ENCODE measurements around the gene ERC2.

Gene ERC2

DNA sequence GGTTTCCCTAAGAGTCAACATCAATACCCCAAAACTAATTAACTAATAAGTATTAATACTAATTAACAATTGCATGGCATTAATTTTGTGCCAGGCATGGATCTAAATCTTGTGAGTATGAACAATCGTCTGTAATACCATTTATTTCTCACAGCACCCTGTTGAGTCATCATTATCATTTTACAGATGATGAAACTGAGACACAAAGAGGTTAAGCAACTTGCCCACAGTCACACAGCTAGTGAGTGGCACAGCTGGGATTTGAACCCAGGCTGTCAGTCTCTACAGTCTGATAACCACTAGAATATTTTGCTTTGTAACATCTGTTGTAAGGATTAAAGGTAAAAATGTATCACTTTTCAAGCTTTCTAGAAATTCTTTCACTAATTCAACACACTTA, 557.7 kb downstream of the ERC2 start:
- Mint-ChIP-seq H3K4me1 (no peaks in the 10 kb centered on the region), H3K4me3 (no peak overlapping the region), H3K27ac (no peak overlapping the region), H3K27me3 (no peaks in the 10 kb centered on the region), H3K36me3 (no peaks in the 10 kb centered on the region), H3K9me3 (peaks cover 2% of the 10 kb centered on the region)
- no peak for DNase-seq
- CTCF ChIA-PET: no interaction called here

DNA sequence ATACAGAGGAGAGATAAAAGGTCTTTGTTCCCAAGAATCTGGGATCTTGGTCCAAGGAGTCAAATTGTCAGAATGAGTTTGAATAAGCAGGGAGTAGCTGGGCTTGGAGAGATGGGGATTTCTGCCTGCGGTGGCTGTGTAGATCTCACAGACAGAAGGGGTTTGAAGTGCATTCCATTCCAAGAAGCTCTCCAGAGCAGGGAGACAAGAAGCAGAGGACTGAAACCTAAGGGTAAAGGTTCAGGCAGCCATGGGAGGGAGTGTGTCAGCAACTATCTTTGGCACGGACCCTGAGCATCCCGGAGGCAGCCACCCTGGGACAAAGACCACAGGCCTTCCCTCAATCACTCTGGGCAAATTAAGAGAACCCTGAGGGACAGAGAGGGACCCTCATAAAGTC, 558.9 kb downstream of the ERC2 start:
- no peaks in the 10 kb centered on the region for H3K4me1 Mint-ChIP-seq
- H3K9me3 Mint-ChIP-seq: peaks cover 2% of the 10 kb centered on the region
- H3K27me3 Mint-ChIP-seq: no peaks in the 10 kb centered on the region
- no peaks in the 10 kb centered on the region for H3K36me3 Mint-ChIP-seq
- no peak overlapping the region for H3K27ac Mint-ChIP-seq
- no peak overlapping the region for H3K4me3 Mint-ChIP-seq
- CTCF ChIA-PET: no interaction called here
- DNase-seq: no peak

DNA sequence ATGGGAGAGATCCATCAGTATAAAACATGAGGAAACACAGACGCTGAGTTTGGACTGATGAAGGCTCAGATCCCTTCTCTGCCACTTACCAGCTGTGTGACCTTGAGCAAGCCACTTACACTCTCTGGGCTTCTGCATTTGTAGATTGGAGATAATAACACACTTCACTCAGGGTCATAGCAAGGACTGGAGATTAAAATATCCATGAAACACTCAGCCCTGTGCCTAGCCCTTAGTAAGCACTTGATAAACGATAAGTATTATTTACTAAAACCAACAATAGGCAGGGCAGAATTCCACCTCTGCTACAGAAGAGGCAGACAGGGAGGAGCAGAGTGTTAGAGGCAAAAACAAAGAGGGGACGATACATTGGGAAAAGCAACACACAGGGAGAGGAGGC, 560.7 kb downstream of the ERC2 start:
- no peak overlapping the region for H3K27ac Mint-ChIP-seq

DNA sequence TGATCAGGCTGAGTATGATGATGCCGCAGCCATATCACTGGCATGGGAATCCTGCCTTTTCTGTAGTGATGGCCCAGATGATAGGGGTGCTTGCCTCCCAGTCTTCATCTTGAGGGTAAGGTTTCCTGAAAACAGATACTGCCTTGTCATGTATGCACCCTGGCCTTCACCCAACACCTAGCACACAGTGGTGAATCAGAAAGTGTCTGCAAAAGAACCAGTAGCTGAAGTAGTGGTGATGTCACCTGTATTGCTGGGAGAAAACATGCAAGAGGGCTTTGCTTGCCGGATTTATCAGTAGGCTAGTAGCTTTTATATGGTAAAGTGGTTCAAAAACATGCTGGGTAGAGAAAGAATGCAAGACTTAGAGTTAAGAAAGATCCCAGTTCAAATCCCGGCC, 561.4 kb downstream of the ERC2 start:
- Mint-ChIP-seq H3K4me3 (no peak overlapping the region), H3K9me3 (peaks cover 2% of the 10 kb centered on the region), H3K27ac (no peak overlapping the region), H3K27me3 (no peaks in the 10 kb centered on the region), H3K4me1 (no peaks in the 10 kb centered on the region), H3K36me3 (no peaks in the 10 kb centered on the region)
- CTCF ChIA-PET: no interaction called here
- DNase-seq: no peak

More for the DNA sequence above, 560.7 kb downstream of the ERC2 start:
- DNase-seq: no peak
- Mint-ChIP-seq H3K27me3 (no peaks in the 10 kb centered on the region), H3K36me3 (no peaks in the 10 kb centered on the region), H3K9me3 (peaks cover 2% of the 10 kb centered on the region), H3K4me1 (no peaks in the 10 kb centered on the region), H3K4me3 (no peak overlapping the region)
- CTCF ChIA-PET: no interaction called here

DNA sequence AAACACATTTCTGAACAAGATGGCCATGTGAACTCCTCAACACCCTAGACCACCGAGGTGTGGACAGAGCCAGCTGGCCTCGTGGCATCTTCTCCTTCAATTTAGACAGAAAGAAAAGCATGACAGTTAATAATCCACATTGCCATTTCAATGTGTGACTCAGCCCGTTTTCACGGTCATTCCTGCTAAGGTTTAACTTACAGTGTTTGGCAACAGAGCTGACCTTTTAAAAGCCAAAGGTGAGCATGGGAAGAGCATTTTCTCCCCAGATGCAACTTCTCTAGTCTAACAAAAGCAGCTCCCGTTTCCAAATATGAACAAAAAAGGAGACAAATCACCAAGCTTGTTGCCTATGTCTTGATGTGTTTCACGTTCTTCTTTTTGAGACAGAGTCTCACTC, 563.6 kb downstream of the ERC2 start:
- no peak for DNase-seq
- Mint-ChIP-seq H3K9me3 (peaks cover 2% of the 10 kb centered on the region), H3K36me3 (no peaks in the 10 kb centered on the region), H3K27ac (no peak overlapping the region), H3K27me3 (no peaks in the 10 kb centered on the region), H3K4me3 (no peak overlapping the region), H3K4me1 (no peaks in the 10 kb centered on the region)
- CTCF ChIA-PET: no interaction called here

DNA sequence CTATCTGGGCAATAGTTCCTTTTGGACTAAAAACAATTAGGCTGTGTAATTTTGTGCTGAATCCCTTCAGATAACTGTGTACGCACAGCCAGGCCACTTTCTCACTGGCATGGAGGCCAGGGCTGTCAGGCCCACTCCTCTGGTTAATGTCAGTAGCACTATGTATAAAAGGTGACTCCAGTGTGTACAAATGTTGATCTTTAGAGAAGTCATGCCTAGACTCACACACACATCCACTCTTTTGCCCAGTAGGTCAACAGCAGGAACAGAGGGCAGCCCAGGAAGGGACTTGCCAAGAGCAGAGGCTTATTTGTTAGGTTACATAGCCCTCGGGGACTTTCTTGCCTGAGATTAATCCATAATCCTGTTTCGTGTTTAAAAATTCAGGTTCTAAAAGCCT, 564.6 kb downstream of the ERC2 start:
- CTCF ChIA-PET: no interaction called here
- no peak overlapping the region for H3K4me3 Mint-ChIP-seq
- no peaks in the 10 kb centered on the region for H3K36me3 Mint-ChIP-seq
- H3K4me1 Mint-ChIP-seq: no peaks in the 10 kb centered on the region
- H3K9me3 Mint-ChIP-seq: peaks cover 2% of the 10 kb centered on the region
- H3K27me3 Mint-ChIP-seq: no peaks in the 10 kb centered on the region
- no peak for DNase-seq
- no peak overlapping the region for H3K27ac Mint-ChIP-seq

DNA sequence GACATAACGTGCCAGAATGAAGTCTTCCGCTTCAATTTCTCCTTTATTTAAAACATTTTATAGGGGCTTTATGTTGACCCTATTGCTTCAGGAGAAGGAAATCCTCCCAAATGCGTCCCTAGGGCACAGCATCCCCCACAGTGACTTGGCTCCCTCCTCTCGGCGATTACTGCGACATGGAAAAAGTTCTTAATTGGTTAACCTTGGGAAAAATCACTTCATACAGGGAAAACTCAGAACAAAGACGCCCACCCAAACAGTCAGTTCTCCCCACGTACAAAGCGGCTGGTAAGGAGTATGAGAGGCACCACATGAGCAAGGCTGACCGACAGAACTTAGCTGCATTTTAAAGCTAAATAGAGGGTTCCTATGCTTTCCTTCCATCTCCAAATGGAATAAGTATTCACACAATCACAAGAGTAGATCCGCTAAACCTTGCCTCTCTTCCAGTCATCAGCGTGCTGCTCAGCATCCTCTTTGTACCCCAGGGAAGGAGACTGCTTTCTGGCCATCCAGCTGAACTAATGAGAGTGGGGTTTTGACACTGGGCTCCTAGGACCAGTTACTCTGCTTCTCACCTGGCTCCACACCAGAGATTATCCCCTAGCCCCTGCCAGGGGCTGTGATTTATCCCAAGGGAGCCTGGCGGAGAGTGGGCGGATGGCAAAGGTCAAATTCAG, 565.9 kb downstream of the ERC2 start:
- CTCF ChIA-PET: no interaction called here
- no peak overlapping the region for H3K4me3 Mint-ChIP-seq
- no peak for DNase-seq
- H3K9me3 Mint-ChIP-seq: peaks cover 2% of the 10 kb centered on the region
- H3K27me3 Mint-ChIP-seq: no peaks in the 10 kb centered on the region
- H3K27ac Mint-ChIP-seq: no peak overlapping the region
- H3K36me3 Mint-ChIP-seq: no peaks in the 10 kb centered on the region
- no peaks in the 10 kb centered on the region for H3K4me1 Mint-ChIP-seq

DNA sequence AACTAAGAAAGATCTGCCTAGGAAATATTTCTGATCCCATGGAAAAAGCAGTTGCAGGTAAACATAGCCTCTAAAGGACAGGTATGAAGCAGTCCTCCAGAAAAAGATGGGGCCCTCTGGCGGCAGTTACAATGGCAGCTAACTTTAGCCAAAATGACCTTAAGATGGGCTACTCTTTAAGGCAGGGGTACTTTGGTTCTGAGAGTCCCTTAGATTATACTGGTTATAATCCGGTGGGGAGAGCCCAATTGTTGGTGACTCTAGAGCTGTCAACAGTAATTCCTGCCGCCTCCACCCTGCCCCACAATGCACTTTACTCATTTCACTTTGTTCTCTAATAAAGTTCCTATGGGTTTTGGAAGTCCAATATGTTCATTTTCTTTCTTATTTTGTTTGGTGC, 568.4 kb downstream of the ERC2 start:
- Mint-ChIP-seq H3K4me3 (no peak overlapping the region), H3K27me3 (no peaks in the 10 kb centered on the region), H3K36me3 (no peaks in the 10 kb centered on the region), H3K9me3 (no peaks in the 10 kb centered on the region), H3K27ac (no peak overlapping the region), H3K4me1 (no peaks in the 10 kb centered on the region)
- CTCF ChIA-PET: no interaction called here
- no peak for DNase-seq

DNA sequence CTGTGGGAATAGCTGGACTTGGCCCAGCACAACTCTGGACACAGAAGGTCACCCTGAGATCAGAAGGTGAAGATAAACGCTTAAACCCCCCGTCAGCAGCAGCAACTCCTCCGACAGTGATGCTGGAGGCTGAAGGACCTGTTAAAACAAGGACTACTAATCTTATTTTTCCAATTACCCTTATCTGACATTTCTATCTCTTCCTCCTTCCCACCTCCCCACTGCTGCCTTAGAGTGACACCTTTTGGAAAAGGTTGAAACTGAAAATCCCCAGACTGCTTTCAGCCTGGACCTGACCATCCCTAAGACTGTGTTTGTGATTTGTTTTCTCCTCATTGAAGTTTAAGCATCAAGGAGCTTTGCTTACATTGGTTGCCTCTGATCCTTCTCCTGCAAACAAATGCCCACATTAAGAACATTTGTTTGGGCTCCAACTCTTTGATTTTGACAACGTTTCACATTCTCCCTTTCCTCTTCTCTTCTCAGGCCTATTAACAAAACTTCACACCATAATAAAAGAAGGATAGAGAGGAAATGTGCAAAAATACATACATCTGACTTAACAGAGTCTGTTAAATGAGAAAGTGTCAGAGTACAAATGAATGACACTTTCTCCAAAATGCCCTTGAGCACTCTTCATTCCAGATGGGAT, 570.6 kb downstream of the ERC2 start:
- Mint-ChIP-seq H3K36me3 (no peaks in the 10 kb centered on the region), H3K9me3 (no peaks in the 10 kb centered on the region), H3K4me1 (no peaks in the 10 kb centered on the region), H3K27ac (no peak overlapping the region), H3K27me3 (no peaks in the 10 kb centered on the region), H3K4me3 (no peak overlapping the region)
- CTCF ChIA-PET: no interaction called here
- DNase-seq: no peak

DNA sequence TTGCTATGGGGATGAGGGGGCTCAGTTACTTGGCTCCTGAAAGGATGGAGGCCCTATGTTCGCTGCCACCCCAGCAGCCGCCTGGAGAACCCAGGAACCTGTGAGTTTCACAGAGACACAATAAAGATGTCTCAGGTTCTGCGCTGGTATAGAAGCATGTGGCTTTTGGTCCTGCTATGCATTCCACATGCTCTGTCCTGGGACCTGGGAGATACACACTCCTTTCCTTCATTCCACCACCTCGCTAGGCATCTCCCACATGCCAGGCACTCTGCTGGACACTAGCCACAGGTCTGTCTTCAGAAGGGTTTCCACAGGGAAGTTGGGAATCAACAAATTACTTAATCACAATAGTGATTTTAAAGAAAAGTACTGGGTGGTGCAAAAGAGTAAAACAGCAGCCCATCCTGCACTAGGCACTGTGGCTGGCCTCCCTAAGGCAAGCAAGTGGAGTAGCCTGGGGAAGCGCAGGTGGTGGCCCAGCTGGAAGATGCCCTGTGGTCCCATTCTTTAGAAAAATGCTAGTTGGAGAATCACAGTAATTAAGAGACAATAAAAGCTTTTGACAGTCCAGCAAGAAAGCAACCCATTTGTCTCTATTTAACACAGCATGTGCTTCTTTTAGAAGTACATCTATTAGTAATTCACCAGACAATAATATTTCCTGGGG, 572.2 kb downstream of the ERC2 start:
- Mint-ChIP-seq H3K36me3 (no peaks in the 10 kb centered on the region), H3K9me3 (no peaks in the 10 kb centered on the region), H3K27ac (no peak overlapping the region), H3K4me3 (no peak overlapping the region), H3K4me1 (no peaks in the 10 kb centered on the region), H3K27me3 (no peaks in the 10 kb centered on the region)
- CTCF ChIA-PET: no interaction called here
- DNase-seq: no peak

DNA sequence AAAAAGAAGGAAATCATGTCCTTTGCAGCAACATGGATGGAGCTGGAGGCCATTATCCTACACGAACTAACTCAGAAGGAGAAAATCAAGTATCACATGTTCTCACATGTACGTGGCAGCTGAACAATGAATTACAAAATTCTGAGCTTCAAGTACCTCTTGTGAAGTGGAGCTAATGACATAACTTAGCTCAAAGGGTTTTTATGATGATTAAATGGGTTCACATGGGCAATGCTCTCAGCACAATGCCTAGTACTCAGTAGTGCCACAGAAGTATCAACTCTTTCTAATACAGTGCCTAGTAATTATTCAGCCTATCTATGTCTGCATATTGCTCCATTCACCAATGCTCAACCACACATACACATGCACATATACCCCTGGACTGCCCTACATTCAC, 573.7 kb downstream of the ERC2 start:
- H3K27ac Mint-ChIP-seq: no peak overlapping the region

DNA sequence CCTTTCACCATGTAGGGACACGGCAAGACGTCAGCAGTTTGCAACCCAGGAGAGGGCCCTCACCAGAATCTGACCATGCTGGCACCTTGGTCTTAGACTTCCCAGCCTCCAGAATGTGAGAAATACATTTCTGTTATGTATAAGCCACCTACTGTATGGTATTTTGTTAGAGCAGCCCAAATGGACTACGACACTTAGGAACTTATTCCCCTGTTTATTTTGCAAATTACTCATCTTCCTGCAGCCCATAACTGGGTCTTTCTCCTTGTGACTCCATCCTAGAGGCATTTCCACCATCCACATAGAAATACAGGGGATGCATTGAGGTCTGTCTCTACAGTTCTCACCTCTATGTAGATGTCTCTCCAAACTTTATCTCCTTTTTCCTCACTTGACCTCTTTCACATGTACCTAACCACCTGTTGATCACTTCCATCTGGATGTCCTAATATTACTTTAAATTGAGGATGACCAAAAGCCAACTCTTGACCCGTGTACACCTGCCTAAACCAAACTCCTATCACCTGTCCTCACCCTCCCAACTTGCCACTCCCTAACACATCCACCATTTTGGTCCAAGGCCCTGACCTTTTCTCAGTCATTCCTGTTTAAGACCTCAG, 575.1 kb downstream of the ERC2 start:
- DNase-seq: no peak
- Mint-ChIP-seq H3K4me3 (no peak overlapping the region), H3K9me3 (no peaks in the 10 kb centered on the region), H3K36me3 (no peaks in the 10 kb centered on the region), H3K27ac (no peak overlapping the region), H3K4me1 (no peaks in the 10 kb centered on the region), H3K27me3 (no peaks in the 10 kb centered on the region)
- CTCF ChIA-PET: no interaction called here

More for the DNA sequence above, 573.7 kb downstream of the ERC2 start:
- Mint-ChIP-seq H3K36me3 (no peaks in the 10 kb centered on the region), H3K4me3 (no peak overlapping the region), H3K9me3 (no peaks in the 10 kb centered on the region), H3K27me3 (no peaks in the 10 kb centered on the region), H3K4me1 (no peaks in the 10 kb centered on the region)
- no peak for DNase-seq
- CTCF ChIA-PET: no interaction called here

DNA sequence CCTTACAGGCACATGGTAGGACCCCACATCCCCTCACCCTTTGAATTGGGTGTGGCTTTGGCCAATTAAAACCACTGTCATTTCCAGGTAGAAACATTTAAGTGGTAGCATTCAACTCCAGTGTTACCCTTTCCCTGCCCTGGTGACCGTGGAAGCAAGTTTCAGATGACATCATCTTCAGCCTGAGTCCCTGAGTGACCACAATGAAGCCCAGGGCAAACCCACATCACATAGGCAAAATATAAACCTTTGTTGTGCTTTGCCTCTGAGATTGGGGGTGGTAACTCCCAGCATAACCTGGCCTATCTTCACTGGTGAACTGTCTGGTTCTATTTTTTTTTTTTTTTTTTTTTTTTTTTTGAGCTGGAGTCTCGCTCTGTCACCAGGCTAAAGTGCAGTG, 577.2 kb downstream of the ERC2 start:
- DNase-seq: no peak
- no peaks in the 10 kb centered on the region for H3K27me3 Mint-ChIP-seq
- no peak overlapping the region for H3K4me3 Mint-ChIP-seq
- H3K27ac Mint-ChIP-seq: no peak overlapping the region
- H3K9me3 Mint-ChIP-seq: no peaks in the 10 kb centered on the region
- CTCF ChIA-PET: no interaction called here
- H3K36me3 Mint-ChIP-seq: no peaks in the 10 kb centered on the region
- H3K4me1 Mint-ChIP-seq: no peaks in the 10 kb centered on the region

DNA sequence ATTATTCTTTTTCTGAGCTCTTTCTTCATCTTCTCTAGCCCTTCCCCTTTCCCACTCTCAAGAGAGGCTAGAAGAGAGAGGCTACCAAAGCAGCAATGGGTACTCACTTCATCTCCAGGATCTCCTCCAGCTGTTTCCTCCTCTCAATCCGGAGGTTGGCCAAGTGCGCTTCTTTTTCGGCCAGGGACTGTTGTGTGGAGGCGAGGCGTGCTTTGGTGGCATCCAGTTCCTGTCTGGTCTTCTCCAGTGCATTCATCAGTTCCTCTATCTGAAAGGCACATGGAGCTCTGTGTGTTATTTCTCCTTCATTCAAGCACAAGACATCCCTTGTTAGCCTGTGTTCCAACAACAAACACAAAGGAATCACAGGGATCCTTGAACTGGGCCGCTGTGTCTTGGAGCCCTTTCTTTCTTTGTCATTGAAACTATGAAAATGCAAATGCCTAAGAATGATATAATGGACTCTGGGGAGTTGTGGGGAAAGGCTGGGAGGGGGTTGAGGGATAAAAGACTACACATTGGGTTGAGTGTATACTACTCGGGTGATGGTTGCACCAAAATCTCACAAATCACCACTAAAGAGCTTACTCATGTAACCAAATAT, 579.9 kb downstream of the ERC2 start:
- no peak overlapping the region for H3K4me3 Mint-ChIP-seq
- no peak for DNase-seq
- no peak overlapping the region for H3K27ac Mint-ChIP-seq
- H3K4me1 Mint-ChIP-seq: no peaks in the 10 kb centered on the region
- H3K9me3 Mint-ChIP-seq: no peaks in the 10 kb centered on the region
- CTCF ChIA-PET: no interaction called here
- H3K36me3 Mint-ChIP-seq: no peaks in the 10 kb centered on the region
- no peaks in the 10 kb centered on the region for H3K27me3 Mint-ChIP-seq

DNA sequence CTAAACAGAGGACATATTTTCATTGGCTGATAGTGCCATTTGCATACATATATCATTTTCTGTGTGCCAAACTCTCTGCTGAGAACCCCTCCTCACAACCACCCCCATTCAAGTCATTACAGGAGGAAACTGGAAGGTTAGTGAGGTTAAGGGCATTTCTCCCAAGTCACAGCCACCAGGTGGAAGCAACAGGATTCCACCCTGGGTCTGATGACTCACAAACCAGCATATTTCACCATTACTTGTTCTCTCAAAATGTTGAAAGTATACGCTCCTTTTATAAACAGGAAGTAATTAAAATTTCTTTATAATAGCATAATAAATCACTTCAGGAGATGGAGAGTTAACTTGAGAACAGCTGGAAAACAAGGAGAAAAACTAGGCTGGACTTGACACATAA, 582.5 kb downstream of the ERC2 start:
- Mint-ChIP-seq H3K9me3 (no peaks in the 10 kb centered on the region), H3K27ac (no peak overlapping the region), H3K27me3 (no peaks in the 10 kb centered on the region), H3K36me3 (no peaks in the 10 kb centered on the region), H3K4me1 (no peaks in the 10 kb centered on the region), H3K4me3 (no peak overlapping the region)
- CTCF ChIA-PET: no interaction called here
- DNase-seq: no peak

All from activated naive CD4-positive, alpha-beta T cell treated with anti-CD3 and anti-CD28 coated beads, Interleukin-2, amount 10 ng/mL, durations not matched to agents 7 days and 5 days (primary cell).